ENCODE measurements around the gene CAST. TPM values are rescaled to one million over a fixed set of nuclear protein-coding genes. Genes with fewer than 3 reads are reported as not detected.

CAST gene
- total RNA-seq, 1 donor from 2014 or later: 135 TPM

DNA sequence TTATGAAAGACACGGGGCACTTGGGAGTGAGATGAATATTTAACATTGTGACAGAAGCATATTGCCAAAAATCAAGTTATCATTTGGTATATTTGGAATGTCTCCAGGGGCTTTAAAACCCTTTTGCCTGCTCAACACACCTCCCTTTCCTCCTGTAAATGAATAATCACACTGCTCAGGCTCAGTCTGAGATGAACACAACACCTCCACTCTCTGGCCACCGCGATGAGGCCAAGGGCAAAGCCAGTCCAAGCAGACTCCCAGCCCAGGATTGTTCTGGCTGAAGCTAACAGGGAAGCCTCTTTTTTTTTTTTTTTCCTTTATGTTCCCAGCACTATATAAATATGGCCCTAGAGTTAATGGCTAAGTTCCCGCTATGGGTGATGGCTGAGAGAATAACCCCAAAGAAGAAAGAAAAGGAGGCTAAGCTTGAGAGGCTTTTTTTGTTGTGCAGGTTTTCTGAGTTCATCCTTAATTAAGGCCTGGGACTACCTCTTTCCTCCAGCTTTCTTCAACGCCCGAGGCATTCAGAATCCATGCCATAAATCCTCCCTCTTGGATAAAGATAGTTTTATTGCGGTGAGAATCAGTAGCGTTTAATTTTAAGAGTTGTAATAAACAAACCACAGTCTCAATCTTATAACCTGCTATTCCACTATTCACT lies 156.1 kb downstream of the CAST start:
- DNase-seq (ENCODE audit: low read depth): no peak
- peak; percentile 4 for TF ChIP-seq CTCF (conservative IDR thresholded peaks at IDR 0.05; ENCODE audit: low read depth, low read length)
- H3K4me3 ChIP-seq (ENCODE audit: low read depth, low read length): no peak overlapping the region

- no peak for DNase-seq (ENCODE audit: low read depth)
- no peak overlapping the region for H3K4me3 ChIP-seq (ENCODE audit: low read depth, low read length)
- no peak for TF ChIP-seq CTCF (conservative IDR thresholded peaks at IDR 0.05; ENCODE audit: low read depth, low read length)
Measured at GRCh38 chr5:96819806-96820205, 157.6 kb downstream of the CAST start.

DNA sequence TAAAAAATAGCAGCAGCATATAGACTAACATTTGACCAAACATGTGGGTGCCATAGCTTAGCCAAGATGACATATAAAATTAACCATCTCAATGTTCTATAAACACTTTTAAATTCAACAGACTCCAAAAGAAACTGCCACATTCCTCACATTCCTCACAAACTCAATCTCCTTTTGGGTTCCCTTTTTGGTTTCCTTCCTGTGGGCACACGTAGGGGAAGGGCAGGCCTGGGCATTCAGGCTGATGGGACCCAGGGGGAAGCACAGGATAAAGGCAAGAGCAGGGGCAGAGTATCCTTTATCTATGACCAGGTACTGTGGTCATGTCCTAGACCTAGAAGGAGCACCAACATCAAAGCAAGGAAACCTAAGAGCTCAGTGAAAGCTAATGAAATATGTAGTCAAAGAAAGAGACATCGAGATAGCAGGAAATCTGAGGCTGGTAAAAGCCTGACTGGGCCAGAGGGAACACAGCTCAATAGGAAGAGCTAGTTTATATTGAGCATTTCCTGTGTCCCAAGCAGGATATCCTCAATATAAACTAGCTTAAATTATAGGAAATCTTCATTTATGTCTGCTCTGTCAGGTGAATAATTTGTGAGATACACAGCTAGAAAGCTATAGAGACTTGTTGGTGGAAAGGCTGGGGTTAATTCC lies 159.2 kb downstream of the CAST start:
- no peak for TF ChIP-seq CTCF (conservative IDR thresholded peaks at IDR 0.05; ENCODE audit: low read depth, low read length)
- DNase-seq (ENCODE audit: low read depth): no peak
- no peak overlapping the region for H3K4me3 ChIP-seq (ENCODE audit: low read depth, low read length)

DNA sequence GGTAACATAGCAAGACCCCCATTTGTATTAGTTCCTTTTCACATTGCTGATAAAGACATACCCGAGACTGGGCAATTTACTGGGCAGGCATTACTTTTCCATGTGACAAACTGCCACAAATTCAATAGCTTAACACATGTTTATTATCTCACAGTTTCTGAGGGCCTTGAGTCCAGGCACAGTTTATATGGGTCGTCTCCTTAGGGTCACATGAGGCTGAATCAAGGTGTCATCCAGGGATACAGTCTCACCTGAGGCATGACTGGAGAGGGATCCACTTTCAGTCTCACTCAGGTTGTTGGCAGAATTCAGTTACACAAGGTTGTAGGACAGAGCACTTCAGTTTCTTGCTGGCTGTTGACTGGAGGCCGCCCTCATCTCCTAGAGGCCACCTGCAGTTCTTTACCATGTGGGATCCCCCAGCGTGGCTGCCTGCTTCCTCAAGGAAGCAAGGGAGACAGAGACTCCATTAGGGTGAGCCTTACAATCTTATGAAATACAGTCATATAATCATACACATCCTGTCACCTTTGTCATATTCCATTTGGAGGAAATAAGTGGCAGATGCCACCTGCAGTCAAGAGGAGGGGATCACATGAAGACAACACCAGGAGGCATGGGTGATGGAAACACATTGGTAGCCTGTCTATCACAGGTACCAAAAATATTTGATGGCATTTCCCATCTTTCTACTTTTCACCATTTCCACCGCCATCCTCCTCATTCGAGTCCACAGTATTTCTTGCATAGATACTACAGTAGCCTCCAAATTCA lies 160.7 kb downstream of the CAST start:
- DNase-seq (ENCODE audit: low read depth): no peak
- no peak overlapping the region for H3K4me3 ChIP-seq (ENCODE audit: low read depth, low read length)
- no peak for TF ChIP-seq CTCF (conservative IDR thresholded peaks at IDR 0.05; ENCODE audit: low read depth, low read length)

DNA sequence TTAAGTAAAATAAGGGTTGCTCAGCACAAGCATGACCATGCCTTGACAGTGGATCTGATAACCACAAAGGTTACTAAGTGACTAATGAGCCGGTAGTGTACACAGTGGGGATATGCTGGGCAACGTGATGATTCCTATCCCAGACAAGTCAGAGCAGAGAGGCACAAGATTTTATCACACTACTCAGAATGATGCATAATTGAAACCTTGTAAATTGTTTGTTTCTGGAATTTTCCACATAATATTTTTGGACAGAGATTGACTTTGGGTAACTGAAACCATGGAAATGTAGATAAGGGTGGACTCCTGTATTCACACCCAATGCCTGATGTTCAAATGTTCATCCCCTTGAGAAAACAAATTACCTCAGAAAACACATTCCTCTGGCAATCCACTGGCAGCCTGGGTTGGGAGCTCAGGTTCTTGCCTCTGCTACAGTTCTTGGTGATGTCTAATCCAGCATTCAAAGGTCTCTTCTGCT lies 161.8 kb downstream of the CAST start:
- DNase-seq (ENCODE audit: low read depth): peak; percentile 70
- no peak overlapping the region for H3K4me3 ChIP-seq (ENCODE audit: low read depth, low read length)
- TF ChIP-seq CTCF (conservative IDR thresholded peaks at IDR 0.05; ENCODE audit: low read depth, low read length): no peak

Other genes starting within 250 kb of the CAST start
- gene PCSK1, start 229.1 kb upstream of the CAST start, total RNA-seq: not detected in 2 replicates
- 26.4 and 34.0 TPM in 2 replicates for gene ERAP1, start 145.6 kb downstream of the CAST start, total RNA-seq
- gene ERAP2, start 214.1 kb downstream of the CAST start, total RNA-seq: 28.0 and 45.6 TPM in 2 replicates